CD14-positive monocyte (primary cell): ENCODE data around the gene GJC1. TPM values are rescaled to one million over a fixed set of nuclear protein-coding genes. Genes with fewer than 3 reads are reported as not detected.
"Not testable (repeated sequence)": the region's sequence is repeated elsewhere in the genome, so short reads cannot be mapped to it uniquely, and the experiment has no call there.

ENCODE experiments used
- DNase-seq, 3 donors: peaks; one replicate each; pipeline ENCODE4 v3.0.0-alpha.2; 2011 to 2022
- H2AFZ ChIP-seq: 2 replicates; pipeline ENCODE4 v1.6.0; 2012; ENCODE audit warnings: mild to moderate bottlenecking, low read depth, low read length, inconsistent platforms; ENCODE audit not compliant: insufficient read depth, poor library complexity, severe bottlenecking
- H3K27ac ChIP-seq, 2 donors: 1 replicate in 1 of 2; 2 replicates in 1 of 2; pipeline ENCODE4 v1.5.1; 2012 to 2013; ENCODE audit warnings: low read length in 2 of 2, control low read depth in 1 of 2, inconsistent platforms in 1 of 2, low read depth in 1 of 2, mild to moderate bottlenecking in 1 of 2
- H3K27me3 ChIP-seq, 2 donors: one replicate each; pipeline versions ENCODE4 v1.6.0 to v1.6.1; 2011 to 2013; ENCODE audit warnings: low read length in 2 of 2; ENCODE audit not compliant: control insufficient read depth in 2 of 2, insufficient read depth in 2 of 2
- H3K36me3 ChIP-seq, 2 donors: replicated peaks in 1 of 2; 1 replicate in 1 of 2; 2 replicates in 1 of 2; pipeline versions ENCODE4 v1.5.1 to v1.6.1; 2012 to 2013; ENCODE audit warnings: low read length in 2 of 2, control low read depth in 1 of 2, inconsistent platforms in 1 of 2, mild to moderate bottlenecking in 1 of 2; ENCODE audit not compliant: insufficient read depth in 2 of 2, control insufficient read depth in 1 of 2
- H3K4me1 ChIP-seq, 2 donors: 1 replicate in 1 of 2; 2 replicates in 1 of 2; pipeline versions ENCODE4 v1.5.1 to v1.6.1; 2012 to 2013; ENCODE audit warnings: low read length in 2 of 2, control low read depth in 1 of 2, inconsistent platforms in 1 of 2, mild to moderate bottlenecking in 1 of 2, moderate library complexity in 1 of 2; ENCODE audit not compliant: insufficient read depth in 2 of 2, control insufficient read depth in 1 of 2
- H3K4me2 ChIP-seq: replicated peaks from 2 replicates; pipeline ENCODE3; 2012; ENCODE audit warnings: low read length, moderate library complexity, mild to moderate bottlenecking; ENCODE audit not compliant: poor library complexity, severe bottlenecking; ENCODE audit errors: extremely low read depth
- H3K4me3 ChIP-seq, 3 experiments: fragments of 200-600 bp in 1 of 3; sonication (generic) in 1 of 3; replicated peaks in 1 of 3; 1 replicate in 2 of 3; 2 replicates in 1 of 3; pipeline ENCODE4 v1.5.1; 2011 to 2013; ENCODE audit warnings: low read length in 3 of 3, mild to moderate bottlenecking in 3 of 3, control low read depth in 2 of 3, low read depth in 2 of 3, inconsistent platforms in 1 of 3, moderate library complexity in 1 of 3
- H3K79me2 ChIP-seq: 2 replicates; pipeline ENCODE4 v1.6.0; 2012; ENCODE audit warnings: mild to moderate bottlenecking, control low read depth, inconsistent platforms, low read length, moderate library complexity; ENCODE audit not compliant: insufficient read depth
- H3K9ac ChIP-seq: 2 replicates; pipeline ENCODE4 v1.6.0; 2017; ENCODE audit warnings: low read length, mild to moderate bottlenecking; ENCODE audit not compliant: insufficient read depth, poor library complexity, severe bottlenecking
- H3K9me3 ChIP-seq, 2 donors: replicated peaks in 1 of 2; 1 replicate in 1 of 2; 2 replicates in 1 of 2; pipeline versions ENCODE4 v1.5.1 to v1.6.1; 2012 to 2013; ENCODE audit warnings: low read length in 2 of 2, control low read depth in 1 of 2; ENCODE audit not compliant: control insufficient read depth in 1 of 2, insufficient read depth in 1 of 2
- H4K20me1 ChIP-seq: 2 replicates; pipeline ENCODE4 v1.6.0; 2012; ENCODE audit warnings: mild to moderate bottlenecking, low read length, control low read depth, moderate library complexity; ENCODE audit not compliant: insufficient read depth
- H3K27ac Mint-ChIP-seq, 7 donors: one replicate each; pipeline ENCODE4 v1.8.0; 2020; ENCODE audit warnings: mild to moderate bottlenecking in 7 of 7, mixed read lengths in 7 of 7, moderate library complexity in 6 of 7, inconsistent platforms in 2 of 7
- H3K27me3 Mint-ChIP-seq, 3 donors: one replicate each; pipeline ENCODE4 v1.8.0; 2021 to 2022; ENCODE audit warnings: low read depth in 3 of 3, mild to moderate bottlenecking in 3 of 3, mixed read lengths in 3 of 3, moderate library complexity in 3 of 3, inconsistent platforms in 1 of 3
- H3K36me3 Mint-ChIP-seq, 2 donors: one replicate each; pipeline ENCODE4 v1.8.0; 2020; ENCODE audit warnings: mixed read lengths in 2 of 2, inconsistent platforms in 1 of 2, mild to moderate bottlenecking in 1 of 2
- H3K4me1 Mint-ChIP-seq: one replicate; pipeline ENCODE4 v1.8.0; 2020; ENCODE audit warnings: mild to moderate bottlenecking, mixed read lengths
- H3K4me3 Mint-ChIP-seq, 2 donors: one replicate each; pipeline ENCODE4 v1.8.0; 2020; ENCODE audit warnings: mild to moderate bottlenecking in 2 of 2, mixed read lengths in 2 of 2, moderate library complexity in 1 of 2
- H3K9me3 Mint-ChIP-seq, 7 donors: one replicate each; pipeline ENCODE4 v1.8.0; 2020 to 2022; ENCODE audit warnings: mixed read lengths in 7 of 7, mild to moderate bottlenecking in 6 of 7, moderate library complexity in 6 of 7, inconsistent platforms in 2 of 7
- CTCF ChIP-seq: fragments of 200-600 bp; IDR thresholded peaks from one replicate; pipeline ENCODE4 v1.8.0; 2022; ENCODE audit warnings: antibody characterized with exemption, mild to moderate bottlenecking
- WGBS: methylation state at CpG from one replicate; pipeline ENCODE4 v1.1.5; 2013; ENCODE audit warnings: missing lambda C conversion rate; ENCODE audit not compliant: insufficient coverage; 5-methylcytosine and 5-hydroxymethylcytosine counted together
- intact Hi-C, 2 donors: fragments of 100-400 bp; cut with micrococcal nuclease; formaldehyde crosslinking; loops; one replicate each; pipeline versions ENCODE4 v1.15.0 to v1.15.1; 2023
- polyA plus RNA-seq, 3 donors: library from polyadenylated mRNA; depleted of rRNA in 1 of 3; unstranded in 2 of 3; stranded (reverse) in 1 of 3; fragments of 300-500 nt in 2 of 3; fragments of >200 nt in 1 of 3; fragmentation: Illumina TruSeq in 2 of 3; gene quantifications; 1 replicate in 2 of 3; 2 replicates in 1 of 3; pipeline ENCODE4 v1.2.3, GENCODE V29; 2012 to 2021

The GJC1 gene
- polyA plus RNA-seq, 3 donors, result not detected

GRCh38 chr17:44827863-44828262 is 2.2 kb downstream of the GJC1 start:
- Histone ChIP-seq H3K9me3 (peaks cover 0 to 12% of the 10 kb centered on the region in 2 donors), H2AFZ (no peak overlapping the region), H3K9ac (no peak overlapping the region), H3K4me1 (peaks cover 10 to 20% of the 10 kb centered on the region in 2 donors), H3K27ac (no peak overlapping the region), H3K27me3 (peaks cover 47 to 72% of the 10 kb centered on the region in 2 donors), H3K4me2 (no peak overlapping the region), H3K36me3 (no peaks in the 10 kb centered on the region), H4K20me1 (no peaks in the 10 kb centered on the region), H3K79me2 (no peaks in the 10 kb centered on the region), H3K4me3 (no peak overlapping the region)
- WGBS, result no CpG with 5 or more reads among the region's 1 CpG
- Mint-ChIP-seq H3K4me1 (peaks cover 11% of the 10 kb centered on the region), H3K4me3 (peak overlapping the region in 1 of 2 donors; percentile 83), H3K27me3 (peaks cover 60 to 81% (median 66%) of the 10 kb centered on the region in 3 donors), H3K36me3 (peaks cover 0 to 5% of the 10 kb centered on the region in 2 donors), H3K27ac (no peak overlapping the region), H3K9me3 (peaks cover 0 to 17% (median 6%) of the 10 kb centered on the region in 7 donors)
- DNase-seq, result no peak
- intact Hi-C loops, result no loop called here
- TF ChIP-seq CTCF, result no peak

- no peak overlapping the region for H3K27ac ChIP-seq
- peaks cover 0 to 12% of the 10 kb centered on the region in 2 donors for H3K9me3 ChIP-seq
- Mint-ChIP-seq H3K4me1 (peaks cover 11% of the 10 kb centered on the region), H3K27ac (no peak overlapping the region), H3K4me3 (peak overlapping the region in 1 of 2 donors; percentile 72), H3K36me3 (peaks cover 0 to 5% of the 10 kb centered on the region in 2 donors), H3K27me3 (peaks cover 44 to 69% (median 53%) of the 10 kb centered on the region in 3 donors), H3K9me3 (peaks cover 0 to 15% (median 6%) of the 10 kb centered on the region in 7 donors)
- no peak for TF ChIP-seq CTCF
- no peak overlapping the region for H3K9ac ChIP-seq
- H3K4me1 ChIP-seq, result peaks cover 10 to 20% of the 10 kb centered on the region in 2 donors
- intact Hi-C loops, result no loop called here
- DNase-seq, result no peak
- no peak overlapping the region for H3K4me3 ChIP-seq
- H4K20me1 ChIP-seq, result no peaks in the 10 kb centered on the region
- H3K4me2 ChIP-seq, result no peak overlapping the region
- 100% methylated on average over 2 of the region's 15 CpGs for WGBS
- H3K79me2 ChIP-seq, result no peaks in the 10 kb centered on the region
- peaks cover 38 to 56% of the 10 kb centered on the region in 2 donors for H3K27me3 ChIP-seq
- H2AFZ ChIP-seq, result no peak overlapping the region
- no peaks in the 10 kb centered on the region for H3K36me3 ChIP-seq
Measured at GRCh38 chr17:44826123-44826790, 3.8 kb downstream of the GJC1 start.

GRCh38 chr17:44825236-44825635 is 4.9 kb downstream of the GJC1 start:
- H2AFZ ChIP-seq, H3K27ac ChIP-seq, H4K20me1 ChIP-seq, H3K79me2 ChIP-seq, H3K4me3 ChIP-seq, H3K4me1 Mint-ChIP-seq, DNase-seq, H3K36me3 Mint-ChIP-seq, H3K27ac Mint-ChIP-seq, H3K4me3 Mint-ChIP-seq, H3K36me3 ChIP-seq, H3K9me3 ChIP-seq, intact Hi-C loops, H3K4me2 ChIP-seq, H3K9ac ChIP-seq: not testable (repeated sequence)
- Histone ChIP-seq H3K4me1 (peaks cover 5 to 13% of the 10 kb centered on the region in 2 donors), H3K27me3 (peaks cover 31 to 46% of the 10 kb centered on the region in 2 donors)
- Mint-ChIP-seq H3K27me3 (peaks cover 36 to 64% (median 42%) of the 10 kb centered on the region in 3 donors), H3K9me3 (peaks cover 0 to 11% (median 2%) of the 10 kb centered on the region in 7 donors)
- WGBS, result 98% methylated on average over 8 of the region's 9 CpGs
